Nephron (organoid): Measurements from ENCODE around the gene EPB41L3.

Experiments used
- H3K27ac Mint-ChIP-seq, 3 experiments: 2 replicates each; pipeline ENCODE4 v1.8.0; 2020; ENCODE audit warnings: mixed read lengths in 3 of 3, mild to moderate bottlenecking in 2 of 3, moderate library complexity in 1 of 3
- H3K27me3 Mint-ChIP-seq: 2 replicates; pipeline ENCODE4 v1.8.0; 2021; ENCODE audit warnings: low read depth, mild to moderate bottlenecking, moderate library complexity, mixed read lengths
- H3K36me3 Mint-ChIP-seq: 2 replicates; pipeline ENCODE4 v1.8.0; 2020; ENCODE audit warnings: low read depth, mixed read lengths
- H3K4me1 Mint-ChIP-seq: 2 replicates; pipeline ENCODE4 v1.8.0; 2020; ENCODE audit warnings: mixed read lengths
- H3K4me3 Mint-ChIP-seq, 3 experiments: 2 replicates each; pipeline ENCODE4 v1.8.0; 2020; ENCODE audit warnings: mild to moderate bottlenecking in 3 of 3, mixed read lengths in 3 of 3, moderate library complexity in 2 of 3
- H3K9me3 Mint-ChIP-seq: 2 replicates; pipeline ENCODE4 v1.8.0; 2020; ENCODE audit warnings: mixed read lengths
- CTCF ChIP-seq, 3 experiments: fragments of 200-600 bp; sonication (generic); IDR thresholded peaks; one replicate each; pipeline ENCODE4 v1.5.0; 2021; ENCODE audit warnings: antibody characterized with exemption in 3 of 3; ENCODE audit not compliant: unreplicated experiment in 3 of 3

Gene EPB41L3

GRCh38 chr18:5506174-5506573 is 37.6 kb downstream of the EPB41L3 start:
- no peak for TF ChIP-seq CTCF (IDR thresholded peaks at IDR 0.05; ENCODE audit: unreplicated experiment in 3 of 3)
- H3K4me1 Mint-ChIP-seq: peaks cover 46% of the 10 kb centered on the region
- H3K27me3 Mint-ChIP-seq: no peaks in the 10 kb centered on the region
- no peak overlapping the region for H3K4me3 Mint-ChIP-seq
- no peak overlapping the region for H3K27ac Mint-ChIP-seq
- no peaks in the 10 kb centered on the region for H3K36me3 Mint-ChIP-seq
- no peaks in the 10 kb centered on the region for H3K9me3 Mint-ChIP-seq

- no peak for TF ChIP-seq CTCF (IDR thresholded peaks at IDR 0.05; ENCODE audit: unreplicated experiment in 3 of 3)
- H3K4me3 Mint-ChIP-seq: no peak overlapping the region
- no peaks in the 10 kb centered on the region for H3K36me3 Mint-ChIP-seq
- no peak overlapping the region for H3K27ac Mint-ChIP-seq
- H3K27me3 Mint-ChIP-seq: no peaks in the 10 kb centered on the region
- H3K9me3 Mint-ChIP-seq: no peaks in the 10 kb centered on the region
- peaks cover 29% of the 10 kb centered on the region for H3K4me1 Mint-ChIP-seq
Observed at GRCh38 chr18:5503740-5504139, 40.1 kb downstream of the EPB41L3 start.

GRCh38 chr18:5500158-5500939 is 43.4 kb downstream of the EPB41L3 start:
- no peak for TF ChIP-seq CTCF (IDR thresholded peaks at IDR 0.05; ENCODE audit: unreplicated experiment in 3 of 3)
- no peaks in the 10 kb centered on the region for H3K36me3 Mint-ChIP-seq
- H3K4me1 Mint-ChIP-seq: peaks cover 17% of the 10 kb centered on the region
- no peaks in the 10 kb centered on the region for H3K27me3 Mint-ChIP-seq
- H3K9me3 Mint-ChIP-seq: no peaks in the 10 kb centered on the region
- H3K27ac Mint-ChIP-seq: no peak overlapping the region
- H3K4me3 Mint-ChIP-seq: no peak overlapping the region

- peaks cover 9% of the 10 kb centered on the region for H3K4me1 Mint-ChIP-seq
- TF ChIP-seq CTCF (IDR thresholded peaks at IDR 0.05; ENCODE audit: unreplicated experiment in 3 of 3): no peak
- H3K4me3 Mint-ChIP-seq: no peak overlapping the region
- H3K9me3 Mint-ChIP-seq: no peaks in the 10 kb centered on the region
- no peak overlapping the region for H3K27ac Mint-ChIP-seq
- no peaks in the 10 kb centered on the region for H3K36me3 Mint-ChIP-seq
- H3K27me3 Mint-ChIP-seq: no peaks in the 10 kb centered on the region
Observed at GRCh38 chr18:5498452-5498851, 45.3 kb downstream of the EPB41L3 start.

GRCh38 chr18:5496305-5496704 is 47.5 kb downstream of the EPB41L3 start:
- TF ChIP-seq CTCF (IDR thresholded peaks at IDR 0.05; ENCODE audit: unreplicated experiment in 3 of 3): no peak
- no peaks in the 10 kb centered on the region for H3K27me3 Mint-ChIP-seq

More at GRCh38 chr18:5496305-5496704, 47.5 kb downstream of the EPB41L3 start:
- Mint-ChIP-seq H3K36me3 (no peaks in the 10 kb centered on the region), H3K4me1 (peaks cover 6% of the 10 kb centered on the region), H3K4me3 (no peak overlapping the region), H3K27ac (no peak overlapping the region), H3K9me3 (no peaks in the 10 kb centered on the region)
